GM20000 (cell line): ENCODE results near the gene GPR35.

ENCODE experiments used
- DNase-seq: peaks from one replicate; pipeline ENCODE4 v3.0.0; 2012; ENCODE audit warnings: low spot score
- TF ChIP-seq, protein P1 (sequence below): IDR thresholded peaks from 2 replicates; pipeline ENCODE4 v1.5.1; 2012; ENCODE audit warnings: mild to moderate bottlenecking, control low read depth; ENCODE audit errors: extremely low read depth, missing control alignments

Gene GPR35

DNA sequence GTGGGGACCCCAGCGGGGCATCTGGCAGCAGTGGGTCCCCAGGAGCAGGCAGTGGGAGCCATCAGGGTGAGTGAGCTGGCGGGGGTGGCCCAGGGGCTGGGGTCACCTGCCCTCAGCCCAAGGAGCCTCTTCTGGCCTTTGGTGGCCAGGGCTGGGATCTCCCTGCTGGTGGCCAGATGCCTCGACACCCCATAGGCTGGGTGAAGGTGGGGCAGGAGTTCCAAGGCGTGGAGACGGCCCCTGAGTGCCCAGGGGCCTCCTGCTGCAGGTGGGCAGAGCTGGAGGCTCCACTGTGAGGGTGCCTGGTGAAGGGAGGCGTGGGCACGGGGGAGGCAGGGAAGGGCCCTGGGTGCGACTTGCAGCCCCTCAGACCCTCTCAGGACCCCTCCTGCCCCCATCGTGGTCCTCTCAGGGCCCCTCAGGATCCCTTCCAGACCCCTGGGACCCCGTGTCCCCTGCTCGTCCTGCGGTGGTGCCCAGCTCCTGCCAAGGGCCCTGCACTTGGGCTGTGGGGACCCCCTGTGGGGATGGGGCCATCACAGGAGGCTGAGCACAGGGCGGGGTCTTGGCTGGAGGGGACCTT is 5.0 kb upstream of the GPR35 start:
- no peak for DNase-seq
- TF ChIP-seq, protein P1, sequence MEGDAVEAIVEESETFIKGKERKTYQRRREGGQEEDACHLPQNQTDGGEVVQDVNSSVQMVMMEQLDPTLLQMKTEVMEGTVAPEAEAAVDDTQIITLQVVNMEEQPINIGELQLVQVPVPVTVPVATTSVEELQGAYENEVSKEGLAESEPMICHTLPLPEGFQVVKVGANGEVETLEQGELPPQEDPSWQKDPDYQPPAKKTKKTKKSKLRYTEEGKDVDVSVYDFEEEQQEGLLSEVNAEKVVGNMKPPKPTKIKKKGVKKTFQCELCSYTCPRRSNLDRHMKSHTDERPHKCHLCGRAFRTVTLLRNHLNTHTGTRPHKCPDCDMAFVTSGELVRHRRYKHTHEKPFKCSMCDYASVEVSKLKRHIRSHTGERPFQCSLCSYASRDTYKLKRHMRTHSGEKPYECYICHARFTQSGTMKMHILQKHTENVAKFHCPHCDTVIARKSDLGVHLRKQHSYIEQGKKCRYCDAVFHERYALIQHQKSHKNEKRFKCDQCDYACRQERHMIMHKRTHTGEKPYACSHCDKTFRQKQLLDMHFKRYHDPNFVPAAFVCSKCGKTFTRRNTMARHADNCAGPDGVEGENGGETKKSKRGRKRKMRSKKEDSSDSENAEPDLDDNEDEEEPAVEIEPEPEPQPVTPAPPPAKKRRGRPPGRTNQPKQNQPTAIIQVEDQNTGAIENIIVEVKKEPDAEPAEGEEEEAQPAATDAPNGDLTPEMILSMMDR, result no peak

DNA sequence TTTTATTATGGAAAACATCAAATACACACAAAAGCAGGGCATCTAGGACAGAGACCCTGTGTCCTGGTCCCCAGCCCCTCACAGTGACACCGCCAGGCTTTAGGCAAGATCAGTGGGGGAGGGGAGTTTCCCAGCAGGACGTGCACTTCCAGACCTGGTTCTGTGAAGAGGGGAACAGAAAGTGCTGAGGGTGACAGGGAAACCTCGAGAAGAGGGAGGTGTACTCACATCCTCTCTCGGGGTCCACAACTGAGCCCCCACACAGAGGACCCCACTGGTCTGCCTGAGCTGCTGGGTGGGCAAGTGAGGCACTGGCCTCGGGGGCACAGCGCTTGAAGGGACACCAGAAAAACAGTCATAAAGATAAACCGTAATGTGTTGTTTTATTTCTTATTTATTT is 4.4 kb upstream of the GPR35 start:
- TF ChIP-seq, protein P1, result no peak
- no peak for DNase-seq

DNA sequence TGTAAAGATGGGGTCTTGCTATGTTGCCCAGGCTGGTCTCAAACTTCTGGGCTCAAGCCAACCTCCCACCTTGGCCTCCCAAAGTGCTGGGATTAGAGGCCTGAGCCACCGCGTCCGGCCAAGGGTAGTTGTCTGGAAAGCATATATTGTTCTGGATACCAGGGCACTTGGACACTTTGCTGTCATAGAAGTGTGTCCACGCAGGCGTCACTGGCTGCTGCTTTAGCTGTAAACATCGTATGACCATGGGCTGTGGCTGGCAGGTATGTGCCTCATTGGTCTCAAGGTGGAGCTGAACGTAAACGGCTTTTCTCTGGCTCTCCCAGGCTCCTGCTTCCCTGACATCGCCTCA is 3.2 kb upstream of the GPR35 start:
- no peak for DNase-seq
- TF ChIP-seq, protein P1, result no peak

DNA sequence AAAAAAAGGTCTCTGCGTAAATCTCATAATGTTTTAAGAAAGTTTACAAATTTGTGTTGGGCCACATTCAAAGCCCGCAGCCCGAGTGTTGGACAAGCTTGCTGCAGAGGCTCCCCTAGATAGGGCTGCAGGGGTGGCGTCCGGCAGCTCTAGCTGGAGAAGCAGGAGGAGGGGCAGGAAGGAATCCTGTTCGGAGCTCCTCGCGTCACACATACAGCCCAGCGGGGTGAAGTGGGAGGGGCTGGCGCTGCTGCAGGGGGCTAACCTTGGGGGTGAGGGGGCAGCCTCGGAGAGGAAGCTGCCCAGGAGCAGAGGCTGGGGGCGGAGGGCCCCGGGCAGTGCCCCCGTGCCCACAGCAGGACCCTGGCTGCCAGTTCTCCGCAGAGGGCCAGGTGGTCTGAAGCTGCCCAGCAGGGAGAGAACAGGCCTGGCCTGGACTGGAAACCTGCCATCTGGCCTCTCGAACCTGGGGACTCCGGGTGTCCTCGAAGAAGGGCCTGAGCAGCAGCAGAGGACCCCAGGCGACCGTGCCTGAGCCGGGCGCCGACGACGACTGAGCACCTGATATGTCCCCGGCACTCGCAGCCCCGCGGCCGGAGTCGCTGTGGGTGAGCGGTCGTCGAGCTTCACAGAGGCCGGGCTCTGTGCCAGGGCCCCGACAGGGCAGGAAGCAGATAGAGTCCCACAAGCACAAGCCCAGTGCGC is 2.6 kb upstream of the GPR35 start:
- TF ChIP-seq, protein P1, result no peak
- DNase-seq, result no peak

DNA sequence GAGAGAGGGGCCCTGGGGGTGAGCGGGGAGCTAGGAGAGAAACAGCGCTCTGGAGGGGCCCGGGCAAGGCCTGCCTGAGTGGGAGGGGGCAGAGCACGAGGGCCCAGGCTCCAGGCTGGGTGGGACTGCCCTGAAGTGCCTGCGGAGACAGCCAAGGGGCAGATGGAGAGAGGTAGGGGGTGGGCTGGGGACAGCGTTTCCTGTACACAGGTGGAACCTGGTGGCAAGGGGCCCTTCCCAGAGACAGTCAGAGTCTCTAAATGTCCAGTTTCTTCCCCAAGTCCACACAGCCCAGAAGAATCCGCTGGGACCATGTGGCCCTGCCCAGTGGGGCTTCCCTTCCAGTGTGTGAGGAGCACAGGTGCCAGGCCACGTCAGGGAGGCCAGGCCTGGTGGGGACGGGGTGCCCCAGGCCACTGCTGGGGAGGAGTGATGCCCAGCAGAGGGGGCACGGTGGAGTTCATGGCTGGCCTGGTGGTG is 1.7 kb upstream of the GPR35 start:
- TF ChIP-seq, protein P1, result no peak
- DNase-seq, result no peak

DNA sequence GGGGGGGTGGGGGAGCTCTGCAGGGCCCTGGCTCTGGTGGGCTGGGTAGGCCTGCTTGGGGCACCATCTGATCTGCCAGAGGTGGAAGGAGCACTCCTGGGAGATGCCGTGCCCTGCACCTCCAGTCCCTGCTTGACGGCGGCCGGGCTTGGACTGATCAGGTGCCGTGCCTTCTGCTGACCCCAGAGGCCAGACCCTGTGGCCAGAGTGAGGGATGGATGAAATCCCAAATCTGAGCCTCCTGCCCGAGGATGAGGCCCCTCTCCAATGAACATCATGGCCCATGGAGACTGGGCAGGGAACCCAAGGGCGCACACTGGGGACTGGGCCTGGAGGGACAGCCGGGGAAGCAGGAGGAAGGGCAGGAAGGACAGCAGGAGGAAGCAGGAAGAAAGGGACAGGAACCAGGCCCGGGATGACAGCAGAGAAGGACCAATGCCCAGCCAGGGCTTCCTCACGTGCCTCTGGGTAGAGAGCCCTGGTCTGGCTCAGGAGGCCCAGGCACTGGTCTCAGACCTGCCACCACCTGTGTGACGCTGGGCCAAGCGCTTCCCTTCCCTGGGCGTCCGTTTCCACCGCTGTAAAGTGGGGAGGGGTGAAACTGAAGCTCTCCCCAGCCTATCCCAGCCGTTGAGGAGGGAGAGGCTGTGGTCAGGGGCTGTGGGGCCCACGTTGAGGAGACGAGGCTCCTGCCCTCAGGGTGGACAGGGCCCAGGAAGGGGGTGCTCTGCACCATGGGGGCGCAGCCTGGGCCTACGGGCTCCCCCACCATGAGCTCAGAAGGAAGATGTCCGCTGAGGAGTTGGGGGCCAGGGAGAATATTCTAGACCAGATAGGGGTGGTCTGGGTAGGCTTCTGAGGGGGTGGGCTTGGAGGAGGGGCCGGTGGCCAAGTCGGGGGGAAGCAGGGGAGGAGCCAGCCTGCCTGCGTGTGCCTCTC is 1.0 kb upstream of the GPR35 start:
- DNase-seq, result no peak
- TF ChIP-seq, protein P1, result no peak
